ENCODE results near the gene COPS4. TPM values are rescaled to one million over a fixed set of nuclear protein-coding genes. Genes with fewer than 3 reads are reported as not detected.
"Not testable (repeated sequence)": the region's sequence is repeated elsewhere in the genome, so short reads cannot be mapped to it uniquely, and the experiment has no call there.

Gene COPS4
- total RNA-seq, 1 experiment from 2014 or later: 28.6 TPM

DNA sequence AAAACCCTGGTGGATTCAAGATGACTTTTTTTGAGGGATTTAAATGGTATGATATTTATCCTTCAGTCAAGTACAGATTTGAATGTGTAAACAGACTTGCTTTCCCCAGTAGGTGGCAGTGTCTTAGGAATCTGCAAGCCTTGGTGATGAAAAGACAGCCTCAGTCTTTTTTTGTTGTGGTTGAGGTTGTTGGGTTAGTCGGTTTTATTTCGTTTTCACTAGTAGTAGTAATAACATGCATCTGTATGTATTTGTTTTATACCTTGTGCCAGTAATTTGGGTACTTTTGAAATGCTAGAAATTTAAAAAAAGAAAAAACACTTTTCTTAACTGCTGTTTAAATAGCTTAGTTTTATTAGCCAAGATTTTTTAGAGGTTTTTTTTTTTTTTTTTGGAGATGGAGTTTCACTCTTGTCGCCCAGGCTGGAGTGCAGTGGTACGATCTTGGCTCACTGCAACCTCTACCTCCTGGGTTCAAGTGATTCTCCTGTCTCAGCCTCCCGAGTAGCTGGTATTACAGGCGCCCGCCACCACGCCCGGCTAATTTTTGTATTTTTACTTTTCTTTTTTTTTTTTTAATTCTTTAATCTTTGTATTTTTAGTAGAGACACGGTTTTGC, 39.2 kb downstream of the COPS4 start:
- H3K79me2 ChIP-seq (ENCODE audit: insufficient read depth, low read length): no peaks in the 10 kb centered on the region
- RAD21 ChIA-PET (ENCODE audit: low non-redundant PET in 1 of 2, low total read pairs in 2 of 2, uncharacterized antibody in 2 of 2, unreplicated experiment in 2 of 2): no interaction called here
- H3K36me3 ChIP-seq (ENCODE audit: control insufficient read depth in 1 of 2, insufficient read depth in 2 of 2, low read length in 2 of 2): peaks cover 2 to 4% of the 10 kb centered on the region in 2 experiments; a peak in 1 of 4 replicates
- peak; percentile 86 for ATAC-seq
- no peaks in the 10 kb centered on the region for H3K9me2 ChIP-seq (ENCODE audit: insufficient read depth)
- no peaks in the 10 kb centered on the region for H3K9me3 ChIP-seq (ENCODE audit: control insufficient read depth in 1 of 2, insufficient read depth in 1 of 2, low read depth in 1 of 2, low read length in 2 of 2)
- no peaks in the 10 kb centered on the region for H4K20me1 ChIP-seq (ENCODE audit: insufficient read depth)
- TF ChIP-seq EZH2phosphoT487 (IDR thresholded peaks at IDR 0.05; ENCODE audit: borderline replicate concordance) (no peak), RAD21 (IDR thresholded peaks at IDR 0.05; ENCODE audit: low read depth) (peak; percentile 69), JUND (IDR thresholded peaks at IDR 0.05) (no peak), ZFX (IDR thresholded peaks at IDR 0.05) (no peak), ZNF274 (IDR thresholded peaks at IDR 0.05; ENCODE audit: low read depth, low read length) (no peak), CBX3 (IDR thresholded peaks at IDR 0.05; ENCODE audit: low read depth) (peak; percentile 37; the same call in 1 of the 2 replicates)
- TF ChIP-seq, protein P1, sequence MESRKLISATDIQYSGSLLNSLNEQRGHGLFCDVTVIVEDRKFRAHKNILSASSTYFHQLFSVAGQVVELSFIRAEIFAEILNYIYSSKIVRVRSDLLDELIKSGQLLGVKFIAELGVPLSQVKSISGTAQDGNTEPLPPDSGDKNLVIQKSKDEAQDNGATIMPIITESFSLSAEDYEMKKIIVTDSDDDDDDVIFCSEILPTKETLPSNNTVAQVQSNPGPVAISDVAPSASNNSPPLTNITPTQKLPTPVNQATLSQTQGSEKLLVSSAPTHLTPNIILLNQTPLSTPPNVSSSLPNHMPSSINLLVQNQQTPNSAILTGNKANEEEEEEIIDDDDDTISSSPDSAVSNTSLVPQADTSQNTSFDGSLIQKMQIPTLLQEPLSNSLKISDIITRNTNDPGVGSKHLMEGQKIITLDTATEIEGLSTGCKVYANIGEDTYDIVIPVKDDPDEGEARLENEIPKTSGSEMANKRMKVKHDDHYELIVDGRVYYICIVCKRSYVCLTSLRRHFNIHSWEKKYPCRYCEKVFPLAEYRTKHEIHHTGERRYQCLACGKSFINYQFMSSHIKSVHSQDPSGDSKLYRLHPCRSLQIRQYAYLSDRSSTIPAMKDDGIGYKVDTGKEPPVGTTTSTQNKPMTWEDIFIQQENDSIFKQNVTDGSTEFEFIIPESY (IDR thresholded peaks at IDR 0.05; ENCODE audit: extremely low read depth, insufficient replicate concordance, low read length): no peak
- TF ChIP-seq, protein P2, sequence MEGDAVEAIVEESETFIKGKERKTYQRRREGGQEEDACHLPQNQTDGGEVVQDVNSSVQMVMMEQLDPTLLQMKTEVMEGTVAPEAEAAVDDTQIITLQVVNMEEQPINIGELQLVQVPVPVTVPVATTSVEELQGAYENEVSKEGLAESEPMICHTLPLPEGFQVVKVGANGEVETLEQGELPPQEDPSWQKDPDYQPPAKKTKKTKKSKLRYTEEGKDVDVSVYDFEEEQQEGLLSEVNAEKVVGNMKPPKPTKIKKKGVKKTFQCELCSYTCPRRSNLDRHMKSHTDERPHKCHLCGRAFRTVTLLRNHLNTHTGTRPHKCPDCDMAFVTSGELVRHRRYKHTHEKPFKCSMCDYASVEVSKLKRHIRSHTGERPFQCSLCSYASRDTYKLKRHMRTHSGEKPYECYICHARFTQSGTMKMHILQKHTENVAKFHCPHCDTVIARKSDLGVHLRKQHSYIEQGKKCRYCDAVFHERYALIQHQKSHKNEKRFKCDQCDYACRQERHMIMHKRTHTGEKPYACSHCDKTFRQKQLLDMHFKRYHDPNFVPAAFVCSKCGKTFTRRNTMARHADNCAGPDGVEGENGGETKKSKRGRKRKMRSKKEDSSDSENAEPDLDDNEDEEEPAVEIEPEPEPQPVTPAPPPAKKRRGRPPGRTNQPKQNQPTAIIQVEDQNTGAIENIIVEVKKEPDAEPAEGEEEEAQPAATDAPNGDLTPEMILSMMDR (IDR thresholded peaks at IDR 0.05 in 2 of 3, conservative IDR thresholded peaks at IDR 0.05 in 1 of 3; ENCODE audit: borderline replicate concordance in 1 of 3, insufficient read depth in 1 of 3, low read depth in 2 of 3, low read length in 2 of 3): peak; percentile 71 to 81 (median 73); a peak in 5 of 6 replicates
- no peak overlapping the region for H3K9ac ChIP-seq (ENCODE audit: low read length)
- peak; percentile 65 for DNase-seq (ENCODE audit: low read depth, low spot score)
- H3K4me3 ChIP-seq (replicated peaks in 1 of 2; ENCODE audit: low read depth in 1 of 2, low read length in 2 of 2): no peak overlapping the region
- CTCF ChIA-PET: interaction anchor here (0.6 to 1.9 kb wide), 17 partner anchors 8 to 381 kb away, joined by 3 to 9 read pairs (median 4); partner anchors contain the start of genes COQ2 and HELQ
- H3K4me1 ChIP-seq (ENCODE audit: control insufficient read depth in 1 of 2, insufficient read depth in 2 of 2, low read length in 2 of 2): peaks cover 0 to 15% of the 10 kb centered on the region in 2 experiments; a peak in 2 of 4 replicates
- H3K27me3 ChIP-seq (ENCODE audit: insufficient read depth, low read length): no peaks in the 10 kb centered on the region
- POLR2A ChIA-PET: no interaction called here
- H3K27ac ChIP-seq (ENCODE audit: low read depth, low read length): no peak overlapping the region
- intact Hi-C loops (cut with micrococcal nuclease): loop anchor here (1.0 to 2.0 kb wide), 2 partner anchors 178 to 187 kb away; no protein-coding TSS in a partner anchor
- no peak overlapping the region for H2AFZ ChIP-seq (ENCODE audit: low read depth, low read length, poor library complexity, severe bottlenecking)
- H3K4me2 ChIP-seq (ENCODE audit: low read length): no peak overlapping the region
- no TSS peak for BruUV-seq (replicated peaks)

DNA sequence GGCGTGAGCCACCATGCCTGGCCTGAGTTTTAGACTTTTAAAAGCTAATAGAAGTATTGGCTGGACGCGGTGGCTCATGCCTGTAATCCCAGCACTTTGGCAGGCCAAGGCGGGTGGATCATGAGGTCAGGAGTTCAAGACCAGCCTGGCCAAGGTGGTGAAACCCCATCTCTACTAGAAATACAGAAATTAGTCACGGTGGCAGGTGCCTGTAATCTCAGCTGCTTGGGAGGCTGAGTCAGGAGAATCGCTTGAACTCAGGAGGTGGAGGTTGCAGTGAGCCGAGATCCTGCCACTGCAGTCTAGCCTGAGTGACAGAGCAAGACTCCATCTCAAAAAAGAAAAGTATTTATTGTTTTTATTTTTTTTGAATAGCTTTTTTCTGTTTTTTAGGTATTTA, 39.8 kb downstream of the COPS4 start:
- H3K36me3 ChIP-seq (ENCODE audit: control insufficient read depth in 1 of 2, insufficient read depth in 2 of 2, low read length in 2 of 2); H3K4me2 ChIP-seq (ENCODE audit: low read length); RAD21 ChIA-PET (ENCODE audit: low non-redundant PET in 1 of 2, low total read pairs in 2 of 2, uncharacterized antibody in 2 of 2, unreplicated experiment in 2 of 2); H3K9me2 ChIP-seq (ENCODE audit: insufficient read depth); H3K9me3 ChIP-seq (ENCODE audit: control insufficient read depth in 1 of 2, insufficient read depth in 1 of 2, low read depth in 1 of 2, low read length in 2 of 2); H3K9ac ChIP-seq (ENCODE audit: low read length); H3K27me3 ChIP-seq (ENCODE audit: insufficient read depth, low read length); ATAC-seq; BruUV-seq (replicated peaks); H3K79me2 ChIP-seq (ENCODE audit: insufficient read depth, low read length); H3K27ac ChIP-seq (ENCODE audit: low read depth, low read length); POLR2A ChIA-PET; H3K4me3 ChIP-seq (replicated peaks in 1 of 2; ENCODE audit: low read depth in 1 of 2, low read length in 2 of 2); H2AFZ ChIP-seq (ENCODE audit: low read depth, low read length, poor library complexity, severe bottlenecking); DNase-seq (ENCODE audit: low read depth, low spot score); H4K20me1 ChIP-seq (ENCODE audit: insufficient read depth): not testable (repeated sequence)
- CTCF ChIA-PET: interaction anchor here (0.6 to 1.9 kb wide), 17 partner anchors 8 to 380 kb away, joined by 3 to 9 read pairs (median 4); partner anchors contain the start of genes COQ2 and HELQ
- intact Hi-C loops (cut with micrococcal nuclease): loop anchor here (1.0 to 2.0 kb wide), 2 partner anchors 178 to 186 kb away; no protein-coding TSS in a partner anchor
- H3K4me1 ChIP-seq (ENCODE audit: control insufficient read depth in 1 of 2, insufficient read depth in 2 of 2, low read length in 2 of 2): peaks cover 0 to 15% of the 10 kb centered on the region in 2 experiments; a peak in 2 of 4 replicates
